Calu3 (cell line): ENCODE results near the gene BRSK1. TPM values are rescaled to one million over a fixed set of nuclear protein-coding genes. Genes with fewer than 3 reads are reported as not detected.

Experiments
- BruUV-seq: library from RNA; stranded (reverse); fragments of 400-500 nt; replicated peaks from 2 replicates; lab custom pipeline; 2021; lab: Mats Ljungman, UMichigan
- CTCF ChIA-PET: fragments of 300-600 bp; sonication (Branson Sonifier 250); formaldehyde crosslinking; loops from one replicate; lab custom pipeline; 2022; ENCODE audit warnings: antibody characterized with exemption; lab: Charles Lee
- DNase-seq: peaks from one replicate; pipeline ENCODE4 v3.0.0; 2022
- H3K27ac Mint-ChIP-seq: one replicate; pipeline ENCODE4 v1.8.0; 2022; ENCODE audit warnings: mixed read lengths; ENCODE audit not compliant: unreplicated experiment
- H3K27me3 Mint-ChIP-seq: one replicate; pipeline ENCODE4 v1.8.0; 2022; ENCODE audit warnings: mixed read lengths; ENCODE audit not compliant: unreplicated experiment
- H3K36me3 Mint-ChIP-seq: one replicate; pipeline ENCODE4 v1.8.0; 2022; ENCODE audit warnings: mild to moderate bottlenecking, moderate library complexity, mixed read lengths; ENCODE audit not compliant: insufficient read depth, unreplicated experiment
- H3K4me1 Mint-ChIP-seq: one replicate; pipeline ENCODE4 v1.8.0; 2022; ENCODE audit warnings: mild to moderate bottlenecking, low read depth, mixed read lengths; ENCODE audit not compliant: unreplicated experiment
- H3K4me3 Mint-ChIP-seq: one replicate; pipeline ENCODE4 v1.8.0; 2022; ENCODE audit warnings: mild to moderate bottlenecking, low read depth, moderate library complexity, mixed read lengths; ENCODE audit not compliant: unreplicated experiment
- H3K9me3 Mint-ChIP-seq: one replicate; pipeline ENCODE4 v1.8.0; 2022; ENCODE audit warnings: low read depth, mixed read lengths; ENCODE audit not compliant: unreplicated experiment
- CTCF ChIP-seq: fragments of 200-600 bp; IDR thresholded peaks from one replicate; pipeline ENCODE4 v1.8.0; 2022; ENCODE audit warnings: antibody characterized with exemption; ENCODE audit not compliant: unreplicated experiment
- intact Hi-C: fragments of 100-400 bp; cut with micrococcal nuclease; formaldehyde crosslinking; loops from one replicate; pipeline ENCODE4 v1.10.0; 2022; ENCODE audit not compliant: unreplicated experiment
- total RNA-seq: library from RNA; stranded (reverse); gene quantifications from 2 replicates; pipeline ENCODE4 v1.2.3, GENCODE V29; 2022

Gene BRSK1
- total RNA-seq, 1 experiment from 2014 or later, result 3.8 TPM

- no TSS peak for BruUV-seq
- Mint-ChIP-seq H3K4me1 (peaks cover 22% of the 10 kb centered on the region), H3K4me3 (no peak overlapping the region), H3K36me3 (peaks cover 26% of the 10 kb centered on the region), H3K9me3 (no peaks in the 10 kb centered on the region), H3K27ac (no peak overlapping the region), H3K27me3 (peaks cover 55% of the 10 kb centered on the region)
- CTCF ChIA-PET, result no interaction called here
- no peak for DNase-seq
- intact Hi-C loops, result no loop called here
- no peak for TF ChIP-seq CTCF
These were observed 735 bp downstream of the BRSK1 start for GRCh38 chr19:55284405-55285058.

- DNase-seq, result no peak
- peaks cover 14% of the 10 kb centered on the region for H3K4me1 Mint-ChIP-seq
- CTCF ChIA-PET, result interaction anchor here (0.6 kb wide), 1 partner anchor 323 kb away, joined by 3 read pairs; no protein-coding TSS in a partner anchor
- BruUV-seq, result no TSS peak
- H3K4me3 Mint-ChIP-seq, result no peak overlapping the region
- TF ChIP-seq CTCF, result no peak
- intact Hi-C loops, result no loop called here
- H3K27me3 Mint-ChIP-seq, result peaks cover 55% of the 10 kb centered on the region
- no peaks in the 10 kb centered on the region for H3K9me3 Mint-ChIP-seq
- peaks cover 18% of the 10 kb centered on the region for H3K36me3 Mint-ChIP-seq
- H3K27ac Mint-ChIP-seq, result no peak overlapping the region
These were observed 1.6 kb downstream of the BRSK1 start for GRCh38 chr19:55285229-55285890.

- peaks cover 7% of the 10 kb centered on the region for H3K36me3 Mint-ChIP-seq
- no peaks in the 10 kb centered on the region for H3K4me1 Mint-ChIP-seq
- H3K4me3 Mint-ChIP-seq, result no peak overlapping the region
- H3K27ac Mint-ChIP-seq, result no peak overlapping the region
- intact Hi-C loops, result no loop called here
- no peak for TF ChIP-seq CTCF
- CTCF ChIA-PET, result interaction anchor here (1.7 kb wide), 1 partner anchor 14 kb away, joined by 4 read pairs; no protein-coding TSS in a partner anchor
- BruUV-seq, result no TSS peak
- H3K9me3 Mint-ChIP-seq, result no peaks in the 10 kb centered on the region
- DNase-seq, result no peak
- H3K27me3 Mint-ChIP-seq, result peaks cover 48% of the 10 kb centered on the region
These were observed 3.7 kb downstream of the BRSK1 start for GRCh38 chr19:55287361-55288079.

- H3K27me3 Mint-ChIP-seq, result peaks cover 30% of the 10 kb centered on the region
- intact Hi-C loops, result no loop called here
- CTCF ChIA-PET, result no interaction called here
- TF ChIP-seq CTCF, result no peak
- H3K9me3 Mint-ChIP-seq, result no peaks in the 10 kb centered on the region
- peaks cover 7% of the 10 kb centered on the region for H3K36me3 Mint-ChIP-seq
- no peak for DNase-seq
- no peaks in the 10 kb centered on the region for H3K4me1 Mint-ChIP-seq
- BruUV-seq, result no TSS peak
- H3K4me3 Mint-ChIP-seq, result no peak overlapping the region
- H3K27ac Mint-ChIP-seq, result no peak overlapping the region
These were observed 5.5 kb downstream of the BRSK1 start for GRCh38 chr19:55289117-55289796.
